ENCODE results near the gene VAV3.

The VAV3 gene

GRCh38 chr1:107523736-107524135 lies 441.2 kb downstream of the VAV3 start:
- DNase-seq: no peak

GRCh38 chr1:107523061-107523460 lies 441.9 kb downstream of the VAV3 start:
- no peak for DNase-seq
